Activated CD4-positive, alpha-beta T cell treated with anti-CD3 and anti-CD28 coated beads, Interleukin-2, amount 10 ng/mL, durations not matched to agents 7 days and 5 days (primary cell): Measurements from ENCODE around the gene NFKBIA. TPM values are rescaled to one million over a fixed set of nuclear protein-coding genes. Genes with fewer than 3 reads are reported as not detected.
"Not testable (repeated sequence)": the region's sequence is repeated elsewhere in the genome, so short reads cannot be mapped to it uniquely, and the experiment has no call there.

Experiments
- CTCF ChIA-PET: fragments of 350-600 bp; sonication (Branson Sonifier 250); formaldehyde crosslinking; loops from one replicate; lab custom pipeline; 2021; ENCODE audit warnings: antibody characterized with exemption; lab: Charles Lee
- POLR2A ChIA-PET: fragments of 350-600 bp; sonication (Branson Sonifier 250); formaldehyde crosslinking; loops from one replicate; lab custom pipeline; 2021; ENCODE audit warnings: antibody characterized with exemption; lab: Charles Lee
- DNase-seq: peaks from one replicate; pipeline ENCODE4 v3.0.0-alpha.2; 2020
- H3K27ac Mint-ChIP-seq: one replicate; pipeline ENCODE4 v1.8.0; 2021; ENCODE audit warnings: mild to moderate bottlenecking, moderate library complexity, mixed read lengths
- H3K27me3 Mint-ChIP-seq: one replicate; pipeline ENCODE4 v1.8.0; 2021; ENCODE audit warnings: mixed read lengths
- H3K36me3 Mint-ChIP-seq: one replicate; pipeline ENCODE4 v1.8.0; 2021; ENCODE audit warnings: low read depth, mixed read lengths
- H3K4me1 Mint-ChIP-seq: one replicate; pipeline ENCODE4 v1.8.0; 2021; ENCODE audit warnings: mixed read lengths
- H3K4me3 Mint-ChIP-seq: one replicate; pipeline ENCODE4 v1.8.0; 2021; ENCODE audit warnings: mild to moderate bottlenecking, moderate library complexity, mixed read lengths
- H3K9me3 Mint-ChIP-seq: one replicate; pipeline ENCODE4 v1.8.0; 2021; ENCODE audit warnings: mixed read lengths
- total RNA-seq, 2 experiments: library from RNA; stranded (reverse); gene quantifications; one replicate each; pipeline ENCODE4 v1.2.3, GENCODE V29; 2021

The NFKBIA gene
- total RNA-seq, 2 experiments from 2014 or later, result 60.1 to 61.7 TPM

- H3K4me1 Mint-ChIP-seq, result no peaks in the 10 kb centered on the region
- no peaks in the 10 kb centered on the region for H3K27me3 Mint-ChIP-seq
- ChIA-PET POLR2A (no interaction called here), CTCF (no interaction called here)
- no peak overlapping the region for H3K27ac Mint-ChIP-seq
- no peaks in the 10 kb centered on the region for H3K36me3 Mint-ChIP-seq
- DNase-seq, result no peak
- no peaks in the 10 kb centered on the region for H3K9me3 Mint-ChIP-seq
- no peak overlapping the region for H3K4me3 Mint-ChIP-seq
Measured at GRCh38 chr14:35387219-35387618, 17.3 kb downstream of the NFKBIA start.

GRCh38 chr14:35386673-35387125, 17.9 kb downstream of the NFKBIA start:
- no peaks in the 10 kb centered on the region for H3K4me1 Mint-ChIP-seq
- POLR2A ChIA-PET, result no interaction called here
- H3K36me3 Mint-ChIP-seq, result no peaks in the 10 kb centered on the region
- DNase-seq, result no peak
- no peak overlapping the region for H3K27ac Mint-ChIP-seq
- CTCF ChIA-PET, result no interaction called here
- no peak overlapping the region for H3K4me3 Mint-ChIP-seq
- H3K27me3 Mint-ChIP-seq, result no peaks in the 10 kb centered on the region
- H3K9me3 Mint-ChIP-seq, result no peaks in the 10 kb centered on the region

- Mint-ChIP-seq H3K27me3 (no peaks in the 10 kb centered on the region), H3K4me3 (no peak overlapping the region), H3K4me1 (no peaks in the 10 kb centered on the region), H3K36me3 (no peaks in the 10 kb centered on the region), H3K27ac (no peak overlapping the region), H3K9me3 (no peaks in the 10 kb centered on the region)
- CTCF ChIA-PET, result interaction anchor here (1.0 to 2.3 kb wide), 2 partner anchors 10 to 19 kb away, joined by 3 to 11 read pairs; partner anchors contain the start of gene NFKBIA
- DNase-seq, result no peak
- POLR2A ChIA-PET, result no interaction called here
Measured at GRCh38 chr14:35385042-35385839, 19.3 kb downstream of the NFKBIA start.

DNA sequence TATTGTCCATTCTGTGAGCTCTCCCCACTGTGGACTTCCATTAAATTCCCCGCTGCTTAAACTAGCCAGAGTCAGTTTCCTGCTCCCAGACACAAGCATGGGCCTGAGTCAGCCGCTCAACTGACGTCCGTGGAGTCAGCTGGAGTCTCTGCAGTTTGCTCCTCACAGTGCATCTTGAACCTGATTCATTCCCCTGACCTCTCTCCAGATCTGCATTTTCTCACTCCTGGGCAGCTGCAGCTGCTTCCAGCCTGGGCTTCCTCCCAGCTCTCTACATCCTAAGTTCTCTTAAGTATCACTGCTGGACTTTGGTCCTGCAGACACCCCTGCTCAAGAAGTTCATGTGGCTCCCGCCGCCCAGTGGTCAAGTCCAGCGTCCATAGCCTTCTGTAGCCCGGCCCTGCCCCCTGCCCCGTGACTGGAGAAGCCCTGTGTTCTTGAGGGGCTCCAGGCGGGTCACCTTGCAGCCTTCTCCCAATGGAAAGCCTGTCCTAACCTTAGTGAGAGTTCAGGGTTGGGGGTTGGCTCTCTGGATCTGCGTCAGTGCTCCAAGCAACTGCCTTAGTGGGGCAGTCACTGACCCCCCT, 20.0 kb downstream of the NFKBIA start:
- ChIA-PET POLR2A (no interaction called here), CTCF (interaction anchor here (1.0 to 2.3 kb wide), 2 partner anchors 10 to 20 kb away, joined by 3 to 11 read pairs; partner anchors contain the start of gene NFKBIA)
- H3K27ac Mint-ChIP-seq, result no peak overlapping the region
- no peak for DNase-seq
- no peaks in the 10 kb centered on the region for H3K9me3 Mint-ChIP-seq
- no peaks in the 10 kb centered on the region for H3K36me3 Mint-ChIP-seq
- no peak overlapping the region for H3K4me3 Mint-ChIP-seq
- no peaks in the 10 kb centered on the region for H3K27me3 Mint-ChIP-seq
- H3K4me1 Mint-ChIP-seq, result no peaks in the 10 kb centered on the region

GRCh38 chr14:35383569-35384454, 20.7 kb downstream of the NFKBIA start:
- ChIA-PET CTCF (interaction anchor here (0.7 to 2.3 kb wide), 3 partner anchors 8 to 21 kb away, joined by 3 to 11 read pairs (median 4); partner anchors contain the start of gene NFKBIA), POLR2A (no interaction called here)
- no peaks in the 10 kb centered on the region for H3K4me1 Mint-ChIP-seq
- no peak for DNase-seq
- H3K4me3 Mint-ChIP-seq, result no peak overlapping the region
- H3K9me3 Mint-ChIP-seq, result no peaks in the 10 kb centered on the region
- no peaks in the 10 kb centered on the region for H3K27me3 Mint-ChIP-seq
- no peaks in the 10 kb centered on the region for H3K36me3 Mint-ChIP-seq
- no peak overlapping the region for H3K27ac Mint-ChIP-seq

DNA sequence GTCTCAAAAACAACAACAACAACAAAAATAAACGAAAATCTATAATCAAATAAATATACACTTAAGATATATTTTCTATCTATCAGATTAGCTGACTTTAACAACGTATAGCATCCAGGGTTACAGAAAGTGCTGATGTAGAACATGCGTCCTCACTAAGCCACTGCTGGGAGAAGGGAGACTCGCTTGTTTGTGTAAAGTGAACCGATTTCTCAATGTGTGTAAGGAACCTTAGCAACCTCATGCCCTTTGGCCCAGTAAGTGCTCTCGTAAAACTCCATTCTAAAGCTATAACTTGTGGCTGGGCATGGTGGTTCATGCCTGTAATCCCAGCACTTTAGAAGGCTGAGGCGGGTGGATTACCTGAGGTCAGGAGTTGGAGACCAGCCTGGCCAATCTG, 23.8 kb downstream of the NFKBIA start:
- H3K4me1 Mint-ChIP-seq, result no peaks in the 10 kb centered on the region
- H3K4me3 Mint-ChIP-seq, result no peak overlapping the region
- no peak overlapping the region for H3K27ac Mint-ChIP-seq
- H3K36me3 Mint-ChIP-seq, result no peaks in the 10 kb centered on the region
- ChIA-PET POLR2A (no interaction called here), CTCF (interaction anchor here (1.2 kb wide), 1 partner anchor 16 kb away, joined by 3 read pairs; no protein-coding TSS in a partner anchor)
- H3K27me3 Mint-ChIP-seq, result no peaks in the 10 kb centered on the region
- no peaks in the 10 kb centered on the region for H3K9me3 Mint-ChIP-seq
- DNase-seq, result no peak

GRCh38 chr14:35379234-35379933, 25.2 kb downstream of the NFKBIA start:
- H3K27ac Mint-ChIP-seq, POLR2A ChIA-PET, H3K27me3 Mint-ChIP-seq, DNase-seq, H3K9me3 Mint-ChIP-seq, H3K4me1 Mint-ChIP-seq, H3K36me3 Mint-ChIP-seq, H3K4me3 Mint-ChIP-seq: not testable (repeated sequence)
- CTCF ChIA-PET, result interaction anchor here (0.6 to 1.2 kb wide), 2 partner anchors 15 to 153 kb away, joined by 3 to 4 read pairs; no protein-coding TSS in a partner anchor

DNA sequence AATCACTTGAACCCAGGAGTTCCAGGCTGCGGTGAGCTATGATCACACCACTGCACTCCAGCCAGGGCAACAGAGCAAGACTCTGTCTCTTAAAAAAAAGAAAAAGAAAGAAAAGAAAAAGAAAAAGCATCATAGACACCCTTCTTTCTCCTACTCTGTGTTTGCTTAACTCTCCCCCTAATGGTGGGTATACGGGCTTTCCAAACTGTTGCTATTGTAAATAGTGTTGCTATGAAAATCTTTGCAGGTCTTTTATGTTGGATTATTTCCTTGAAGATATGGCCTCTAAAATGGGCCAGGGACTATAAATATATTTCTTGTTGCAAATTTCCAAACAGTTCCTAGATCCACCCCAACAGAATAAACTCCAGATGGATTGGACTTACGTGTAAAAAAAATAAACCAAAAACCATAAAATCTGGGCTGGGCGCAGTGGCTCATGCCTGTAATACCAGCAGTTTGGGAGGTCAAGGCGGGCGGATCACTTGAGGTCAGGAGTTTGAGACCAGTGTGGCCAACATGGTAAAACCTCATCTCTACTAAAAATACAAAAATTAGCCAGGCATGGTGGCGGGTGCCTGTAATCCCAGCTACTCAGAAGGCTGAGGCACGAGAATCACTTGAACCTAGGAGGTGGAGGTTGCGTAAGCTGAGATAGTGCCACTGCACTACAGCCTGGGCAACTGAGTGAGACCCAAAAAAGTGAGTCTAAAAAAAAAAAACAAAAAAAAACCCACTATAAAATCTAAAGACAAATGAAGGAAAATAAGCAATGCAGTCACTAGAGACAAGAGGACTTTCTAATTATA, 25.9 kb downstream of the NFKBIA start:
- no peaks in the 10 kb centered on the region for H3K36me3 Mint-ChIP-seq
- H3K4me3 Mint-ChIP-seq, result no peak overlapping the region

GRCh38 chr14:35375558-35376025, 29.0 kb downstream of the NFKBIA start:
- peaks cover 3% of the 10 kb centered on the region for H3K4me1 Mint-ChIP-seq
- no peak overlapping the region for H3K4me3 Mint-ChIP-seq
- POLR2A ChIA-PET, result interaction anchor here (0.6 kb wide), 1 partner anchor 74 kb away, joined by 3 read pairs; no protein-coding TSS in a partner anchor
- no peaks in the 10 kb centered on the region for H3K27me3 Mint-ChIP-seq
- CTCF ChIA-PET, result interaction anchor here (1.2 to 2.9 kb wide), 5 partner anchors 8 to 28 kb away, joined by 3 to 16 read pairs (median 11); no protein-coding TSS in a partner anchor
- H3K9me3 Mint-ChIP-seq, result peaks cover 4% of the 10 kb centered on the region
- H3K36me3 Mint-ChIP-seq, result no peaks in the 10 kb centered on the region
- no peak for DNase-seq
- H3K27ac Mint-ChIP-seq, result no peak overlapping the region

More for the DNA sequence above, 25.9 kb downstream of the NFKBIA start:
- DNase-seq, result no peak
- no peaks in the 10 kb centered on the region for H3K27me3 Mint-ChIP-seq
- ChIA-PET CTCF (interaction anchor here (0.6 kb wide), 1 partner anchor 153 kb away, joined by 4 read pairs; no protein-coding TSS in a partner anchor), POLR2A (no interaction called here)
- H3K9me3 Mint-ChIP-seq, result no peaks in the 10 kb centered on the region
- H3K4me1 Mint-ChIP-seq, result no peaks in the 10 kb centered on the region
- H3K27ac Mint-ChIP-seq, result no peak overlapping the region

DNA sequence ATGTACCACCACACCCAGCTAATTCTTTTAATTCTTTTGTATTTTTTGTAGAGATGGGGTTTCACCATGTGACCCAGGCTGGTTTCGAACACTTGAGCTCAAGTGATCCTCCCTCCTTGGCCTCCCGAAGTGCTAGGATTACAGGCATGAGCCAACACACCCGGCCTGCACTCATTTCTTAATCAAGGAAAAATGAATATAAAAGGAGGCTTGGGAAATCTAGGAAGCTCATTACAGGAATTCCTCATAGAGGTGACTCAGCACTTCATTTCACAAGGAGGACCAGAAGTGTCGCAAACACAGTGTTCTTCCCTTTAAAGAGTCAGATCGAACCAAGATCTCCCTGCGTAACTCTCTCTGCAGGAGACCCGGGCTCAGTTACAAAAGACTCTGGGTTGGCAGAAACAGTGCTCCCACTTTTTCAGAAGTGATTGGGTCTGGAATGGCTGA, 30.3 kb downstream of the NFKBIA start:
- H3K27ac Mint-ChIP-seq, result no peak overlapping the region
- CTCF ChIA-PET, result interaction anchor here (0.6 to 2.9 kb wide), 9 partner anchors 9 to 67 kb away, joined by 3 to 16 read pairs (median 3); no protein-coding TSS in a partner anchor

GRCh38 chr14:35373208-35373607, 31.3 kb downstream of the NFKBIA start:
- CTCF ChIA-PET, DNase-seq, H3K27ac Mint-ChIP-seq, H3K9me3 Mint-ChIP-seq, H3K36me3 Mint-ChIP-seq, H3K4me3 Mint-ChIP-seq, H3K27me3 Mint-ChIP-seq, H3K4me1 Mint-ChIP-seq, POLR2A ChIA-PET: not testable (repeated sequence)

More for the DNA sequence above, 30.3 kb downstream of the NFKBIA start:
- no peak for DNase-seq
- Mint-ChIP-seq H3K9me3 (peaks cover 4% of the 10 kb centered on the region), H3K4me1 (peaks cover 3% of the 10 kb centered on the region), H3K36me3 (no peaks in the 10 kb centered on the region), H3K27me3 (no peaks in the 10 kb centered on the region), H3K4me3 (no peak overlapping the region)
- POLR2A ChIA-PET, result no interaction called here
